Endothelial cell of umbilical vein (primary cell): ENCODE measurements around the gene GTF3C2.

Source experiments
- CTCF ChIP-seq, 2 donors: IDR thresholded peaks; 1 replicate in 1 of 2; 2 replicates in 1 of 2; pipeline ENCODE4 v1.5.1; 2011; ENCODE audit warnings: low read length in 2 of 2, mild to moderate bottlenecking in 2 of 2, moderate library complexity in 2 of 2, control low read depth in 1 of 2, inconsistent platforms in 1 of 2, low read depth in 1 of 2; ENCODE audit not compliant: insufficient read depth in 1 of 2; ENCODE audit errors: extremely low read depth in 1 of 2
- EZH2 ChIP-seq: IDR thresholded peaks from 2 replicates; pipeline ENCODE4 v1.6.1; 2012; ENCODE audit warnings: borderline replicate concordance, low read depth, mild to moderate bottlenecking, moderate library complexity, low read length, inconsistent platforms; ENCODE audit not compliant: severe bottlenecking
- FOS ChIP-seq: IDR thresholded peaks from 2 replicates; pipeline ENCODE4 v1.6.1; 2011; ENCODE audit warnings: mild to moderate bottlenecking, low read length, moderate library complexity, borderline replicate concordance; ENCODE audit not compliant: insufficient read depth
- GATA2 ChIP-seq: IDR thresholded peaks from 2 replicates; pipeline ENCODE4 v1.7.0; 2011; ENCODE audit warnings: low read depth, mild to moderate bottlenecking, moderate library complexity, mixed read lengths, low read length; ENCODE audit not compliant: insufficient read length, insufficient read depth
- MAX ChIP-seq: IDR thresholded peaks from 2 replicates; pipeline ENCODE4 v1.6.1; 2011; ENCODE audit not compliant: insufficient read depth, insufficient read length
- MYC ChIP-seq: IDR thresholded peaks from one replicate; pipeline ENCODE4 v1.6.1; 2011; ENCODE audit warnings: mild to moderate bottlenecking, low read depth, low read length
- POLR2A ChIP-seq: IDR thresholded peaks from 2 replicates; pipeline ENCODE4 v1.6.1; 2012; ENCODE audit warnings: low read depth, mild to moderate bottlenecking, control low read depth, low read length
- POLR2AphosphoS5 ChIP-seq: IDR thresholded peaks from 2 replicates; pipeline ENCODE4 v1.6.1; 2012; ENCODE audit warnings: low read depth, mild to moderate bottlenecking, control low read depth, low read length, moderate library complexity; ENCODE audit not compliant: insufficient read depth

- TF ChIP-seq POLR2AphosphoS5 (no peak), CTCF (IDR thresholded peaks at IDR 0.05; ENCODE audit: extremely low read depth in 1 of 2, insufficient read depth in 1 of 2, low read depth in 1 of 2, low read length in 2 of 2) (no peak), POLR2A (no peak), EZH2 (no peak), MYC (no peak), FOS (no peak), MAX (no peak), GATA2 (no peak)
Observed at GRCh38 chr2:27316655-27317412, 39.7 kb downstream of the GTF3C2 start.
